Panc1 (cell line): Measurements from ENCODE around the gene CSDE1. TPM values are rescaled to one million over a fixed set of nuclear protein-coding genes. Genes with fewer than 3 reads are reported as not detected.

Source experiments
- ATAC-seq: fragments of 200-7000 bp; cut with Tn5 transposase; 2 replicates; pipeline ENCODE4 v1.9.1; 2020; ENCODE audit warnings: mild to moderate bottlenecking, moderate library complexity
- BruUV-seq: library from RNA; stranded (reverse); fragments of 400-500 nt; replicated peaks from 2 replicates; lab custom pipeline; 2021; lab: Mats Ljungman, UMichigan
- CTCF ChIA-PET: fragments of 300-600 bp; sonication (Branson Sonifier 250); formaldehyde crosslinking; loops from one replicate; lab custom pipeline; 2022; ENCODE audit warnings: antibody characterized with exemption; lab: Charles Lee
- POLR2A ChIA-PET: fragments of 300-600 bp; sonication (Branson Sonifier 250); formaldehyde crosslinking; loops from one replicate; lab custom pipeline; 2022; ENCODE audit warnings: antibody characterized with exemption; lab: Charles Lee
- DNase-seq: peaks from one replicate; pipeline ENCODE4 v3.0.0-alpha.2; 2010; ENCODE audit warnings: low read depth, low spot score
- H3K27ac ChIP-seq: 2 replicates; pipeline ENCODE4 v1.5.1; 2011; ENCODE audit warnings: mild to moderate bottlenecking, low read length, inconsistent platforms
- H3K27me3 ChIP-seq: fragments of 200-500 bp; sonication (Bioruptor generic); 2 replicates; pipeline ENCODE4 v1.6.0; 2014; ENCODE audit warnings: low read length, inconsistent platforms; ENCODE audit not compliant: control insufficient read depth, insufficient read depth
- H3K36me3 ChIP-seq: fragments of 200-500 bp; sonication (Bioruptor generic); 2 replicates; pipeline ENCODE4 v1.5.1; 2014; ENCODE audit warnings: inconsistent platforms, mild to moderate bottlenecking, low read length, moderate library complexity; ENCODE audit not compliant: control insufficient read depth, insufficient read depth
- H3K4me1 ChIP-seq: 2 replicates; pipeline ENCODE4 v1.5.1; 2011; ENCODE audit warnings: inconsistent platforms, mild to moderate bottlenecking, low read length, moderate library complexity; ENCODE audit not compliant: control insufficient read depth, insufficient read depth
- H3K4me3 ChIP-seq, 2 experiments: 2 replicates each; pipeline ENCODE4 v1.5.1; 2011 to 2012; ENCODE audit warnings: low read depth in 2 of 2, low read length in 2 of 2, mild to moderate bottlenecking in 2 of 2, inconsistent platforms in 1 of 2, moderate library complexity in 1 of 2
- H3K9me3 ChIP-seq: fragments of 200-500 bp; sonication (Bioruptor generic); 2 replicates; pipeline ENCODE4 v1.5.1; 2014; ENCODE audit warnings: low read depth, mild to moderate bottlenecking, inconsistent platforms, low read length, moderate library complexity; ENCODE audit not compliant: control insufficient read depth, insufficient read depth
- CTCF ChIP-seq: fragments of 450-650 bp; IDR thresholded peaks from 2 replicates; pipeline ENCODE4 v1.5.1; 2017; ENCODE audit warnings: mild to moderate bottlenecking
- POLR2AphosphoS5 ChIP-seq: IDR thresholded peaks from 2 replicates; pipeline ENCODE4 v1.6.1; 2012; ENCODE audit warnings: mild to moderate bottlenecking, low read depth, low read length, moderate library complexity
- SIN3A ChIP-seq: IDR thresholded peaks from 2 replicates; pipeline ENCODE4 v1.6.1; 2012; ENCODE audit warnings: low read depth, mild to moderate bottlenecking, low read length, moderate library complexity, borderline replicate concordance; ENCODE audit not compliant: insufficient read depth
- TCF7L2 ChIP-seq: IDR thresholded peaks from 2 replicates; pipeline ENCODE4 v1.6.1; 2011; ENCODE audit warnings: mild to moderate bottlenecking, low read depth, low read length, inconsistent platforms
- in situ Hi-C: cut with HindIII; loops from 2 replicates; pipeline ENCODE4 v1.10.0; 2016; ENCODE audit warnings: low sequenced_read_pairs, low pct_unique_long_range_greater_than_20kb
- intact Hi-C: fragments of 100-400 bp; cut with micrococcal nuclease; formaldehyde crosslinking; loops from one replicate; pipeline ENCODE4 v1.10.0; 2022; ENCODE audit not compliant: unreplicated experiment
- total RNA-seq: library from RNA; stranded (reverse); gene quantifications from one replicate; pipeline ENCODE4 v1.2.1, GENCODE V29; 2021; ENCODE audit not compliant: unreplicated experiment
- TF ChIP-seq, protein P1 (sequence below), 2 experiments: IDR thresholded peaks; 2 replicates each; pipeline ENCODE4 v1.6.1; 2011 to 2012; ENCODE audit warnings: low read depth in 2 of 2, control low read depth in 1 of 2, low read length in 1 of 2, mild to moderate bottlenecking in 1 of 2, moderate library complexity in 1 of 2; ENCODE audit not compliant: insufficient read depth in 1 of 2

Gene CSDE1
- total RNA-seq, 1 experiment from 2014 or later: 347 TPM

GRCh38 chr1:114700036-114700600, 57.7 kb downstream of the CSDE1 start:
- H3K4me3 ChIP-seq: no peak overlapping the region
- in situ Hi-C loops: no loop called here
- intact Hi-C loops: no loop called here
- no TSS peak for BruUV-seq
- ChIA-PET CTCF (no interaction called here), POLR2A (no interaction called here)
- H3K27me3 ChIP-seq: peaks cover 4% of the 10 kb centered on the region; the same call in 1 of the 2 replicates
- DNase-seq (no peak), ATAC-seq (no peak)
- H3K36me3 ChIP-seq: no peaks in the 10 kb centered on the region
- no peaks in the 10 kb centered on the region for H3K4me1 ChIP-seq
- no peaks in the 10 kb centered on the region for H3K9me3 ChIP-seq
- no peak overlapping the region for H3K27ac ChIP-seq
- TF ChIP-seq SIN3A (no peak), POLR2AphosphoS5 (no peak), CTCF (no peak), TCF7L2 (no peak)
- TF ChIP-seq, protein P1, sequence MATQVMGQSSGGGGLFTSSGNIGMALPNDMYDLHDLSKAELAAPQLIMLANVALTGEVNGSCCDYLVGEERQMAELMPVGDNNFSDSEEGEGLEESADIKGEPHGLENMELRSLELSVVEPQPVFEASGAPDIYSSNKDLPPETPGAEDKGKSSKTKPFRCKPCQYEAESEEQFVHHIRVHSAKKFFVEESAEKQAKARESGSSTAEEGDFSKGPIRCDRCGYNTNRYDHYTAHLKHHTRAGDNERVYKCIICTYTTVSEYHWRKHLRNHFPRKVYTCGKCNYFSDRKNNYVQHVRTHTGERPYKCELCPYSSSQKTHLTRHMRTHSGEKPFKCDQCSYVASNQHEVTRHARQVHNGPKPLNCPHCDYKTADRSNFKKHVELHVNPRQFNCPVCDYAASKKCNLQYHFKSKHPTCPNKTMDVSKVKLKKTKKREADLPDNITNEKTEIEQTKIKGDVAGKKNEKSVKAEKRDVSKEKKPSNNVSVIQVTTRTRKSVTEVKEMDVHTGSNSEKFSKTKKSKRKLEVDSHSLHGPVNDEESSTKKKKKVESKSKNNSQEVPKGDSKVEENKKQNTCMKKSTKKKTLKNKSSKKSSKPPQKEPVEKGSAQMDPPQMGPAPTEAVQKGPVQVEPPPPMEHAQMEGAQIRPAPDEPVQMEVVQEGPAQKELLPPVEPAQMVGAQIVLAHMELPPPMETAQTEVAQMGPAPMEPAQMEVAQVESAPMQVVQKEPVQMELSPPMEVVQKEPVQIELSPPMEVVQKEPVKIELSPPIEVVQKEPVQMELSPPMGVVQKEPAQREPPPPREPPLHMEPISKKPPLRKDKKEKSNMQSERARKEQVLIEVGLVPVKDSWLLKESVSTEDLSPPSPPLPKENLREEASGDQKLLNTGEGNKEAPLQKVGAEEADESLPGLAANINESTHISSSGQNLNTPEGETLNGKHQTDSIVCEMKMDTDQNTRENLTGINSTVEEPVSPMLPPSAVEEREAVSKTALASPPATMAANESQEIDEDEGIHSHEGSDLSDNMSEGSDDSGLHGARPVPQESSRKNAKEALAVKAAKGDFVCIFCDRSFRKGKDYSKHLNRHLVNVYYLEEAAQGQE (IDR thresholded peaks at IDR 0.05; ENCODE audit: insufficient read depth in 1 of 2, low read depth in 2 of 2, low read length in 1 of 2): no peak

DNA sequence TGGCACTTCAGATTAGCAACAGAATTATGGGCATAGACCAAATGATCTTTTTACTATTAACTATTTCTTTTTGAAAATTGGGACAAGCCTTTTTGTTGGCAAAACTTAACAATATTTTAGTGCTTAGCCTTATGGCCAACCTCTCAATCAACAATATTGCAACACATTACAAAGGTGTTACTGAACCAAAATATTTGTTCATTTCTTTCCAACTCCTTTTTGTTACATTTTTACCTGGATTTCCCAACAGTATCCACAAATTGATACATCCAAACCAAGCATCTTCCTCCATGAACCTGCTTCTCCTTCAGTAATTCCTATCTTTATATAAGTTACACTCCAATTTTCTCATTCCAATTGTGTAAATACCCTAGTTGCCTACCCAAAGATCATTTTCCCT, 61.0 kb downstream of the CSDE1 start:
- CTCF ChIA-PET: no interaction called here
- intact Hi-C loops: no loop called here

More for the DNA sequence above, 61.0 kb downstream of the CSDE1 start:
- DNase-seq (no peak), ATAC-seq (no peak)
- Histone ChIP-seq H3K9me3 (no peaks in the 10 kb centered on the region), H3K4me3 (no peak overlapping the region), H3K27ac (no peak overlapping the region), H3K36me3 (no peaks in the 10 kb centered on the region), H3K4me1 (no peaks in the 10 kb centered on the region), H3K27me3 (peaks cover 4% of the 10 kb centered on the region; the same call in 1 of the 2 replicates)
- in situ Hi-C loops: no loop called here
- POLR2A ChIA-PET: interaction anchor here (0.6 kb wide), 1 partner anchor 8 kb away, joined by 7 read pairs; no protein-coding TSS in a partner anchor
- BruUV-seq: no TSS peak
- TF ChIP-seq POLR2AphosphoS5 (no peak), SIN3A (no peak), TCF7L2 (no peak), CTCF (no peak)
- TF ChIP-seq, protein P1 (IDR thresholded peaks at IDR 0.05; ENCODE audit: insufficient read depth in 1 of 2, low read depth in 2 of 2, low read length in 1 of 2): no peak
